DMS53 (cell line): ENCODE measurements around the gene ASB13.
A peak's percentile ranks its signal among the peaks of the same experiment; 100 is the strongest.

Source experiments
- DNase-seq: peaks from one replicate; lab custom pipeline; 2025; lab: John Stamatoyannopoulos, UW

The ASB13 gene

GRCh38 chr10:5647507-5648240, 18.7 kb downstream of the ASB13 start:
- DNase-seq = peak; percentile 53

GRCh38 chr10:5645944-5646617, 20.3 kb downstream of the ASB13 start:
- peak; percentile 84 for DNase-seq

GRCh38 chr10:5645375-5645774, 21.0 kb downstream of the ASB13 start:
- peak; percentile 35 for DNase-seq

GRCh38 chr10:5644930-5645329, 21.5 kb downstream of the ASB13 start:
- DNase-seq = no peak

- no peak for DNase-seq
Measured at GRCh38 chr10:5643346-5644067, 22.9 kb downstream of the ASB13 start.

GRCh38 chr10:5641501-5641900, 24.9 kb downstream of the ASB13 start:
- DNase-seq = no peak

GRCh38 chr10:5640501-5640900, 25.9 kb downstream of the ASB13 start:
- DNase-seq = no peak

GRCh38 chr10:5640036-5640435, 26.4 kb downstream of the ASB13 start:
- DNase-seq = no peak

GRCh38 chr10:5639066-5639465, 27.3 kb downstream of the ASB13 start:
- no peak for DNase-seq

GRCh38 chr10:5638494-5638893, 27.9 kb downstream of the ASB13 start:
- DNase-seq = no peak

- DNase-seq = peak; percentile 95
Measured at GRCh38 chr10:5634918-5635317, 31.5 kb downstream of the ASB13 start.

- DNase-seq = no peak
Measured at GRCh38 chr10:5633166-5633749, 33.1 kb downstream of the ASB13 start.

- DNase-seq = peak; percentile 94
Measured at GRCh38 chr10:5632446-5632845, 33.9 kb downstream of the ASB13 start.

GRCh38 chr10:5631936-5632335, 34.5 kb downstream of the ASB13 start:
- DNase-seq = peak; percentile 78

GRCh38 chr10:5630112-5630436, 36.3 kb downstream of the ASB13 start:
- DNase-seq = no peak

GRCh38 chr10:5629303-5630111, 36.9 kb downstream of the ASB13 start:
- peak; percentile 97 for DNase-seq

- DNase-seq = no peak
Measured at GRCh38 chr10:5628451-5629302, 37.7 kb downstream of the ASB13 start.

GRCh38 chr10:5627486-5628044, 38.8 kb downstream of the ASB13 start:
- DNase-seq = no peak

- DNase-seq = peak; percentile 93
Measured at GRCh38 chr10:5625992-5626777, 40.2 kb downstream of the ASB13 start.

GRCh38 chr10:5624701-5625100, 41.7 kb downstream of the ASB13 start:
- DNase-seq = no peak
